Measurements from ENCODE around the gene SERTAD1. TPM values are rescaled to one million over a fixed set of nuclear protein-coding genes. Genes with fewer than 3 reads are reported as not detected.

Gene SERTAD1
- total and polyA plus RNA-seq, 9 donors = 2.3 to 15.2 (median 11.1) TPM

GRCh38 chr19:40424637-40425449, 949 bp downstream of the SERTAD1 start:
- Histone ChIP-seq H3K4me1 (ENCODE audit: insufficient read depth) (peaks cover 2% of the 10 kb centered on the region), H3K27ac (peak overlapping the region; percentile 88 to 96), H3K4me3 (peak overlapping the region; percentile 99), H3K9me3 (no peaks in the 10 kb centered on the region), H3K27me3 (no peaks in the 10 kb centered on the region), H3K36me3 (no peaks in the 10 kb centered on the region)
- WGBS, 3 donors = 1% methylated on average over 19 to 28 of the region's 28 CpGs
- intact Hi-C loops (cut with DNase I) = loop anchor here in 2 of 4 donors (5.0 kb wide), 1 partner anchor 177 kb away; the partner anchor contains the start of gene LTBP4 (in 2 of the 2)
- TF ChIP-seq, protein P1, sequence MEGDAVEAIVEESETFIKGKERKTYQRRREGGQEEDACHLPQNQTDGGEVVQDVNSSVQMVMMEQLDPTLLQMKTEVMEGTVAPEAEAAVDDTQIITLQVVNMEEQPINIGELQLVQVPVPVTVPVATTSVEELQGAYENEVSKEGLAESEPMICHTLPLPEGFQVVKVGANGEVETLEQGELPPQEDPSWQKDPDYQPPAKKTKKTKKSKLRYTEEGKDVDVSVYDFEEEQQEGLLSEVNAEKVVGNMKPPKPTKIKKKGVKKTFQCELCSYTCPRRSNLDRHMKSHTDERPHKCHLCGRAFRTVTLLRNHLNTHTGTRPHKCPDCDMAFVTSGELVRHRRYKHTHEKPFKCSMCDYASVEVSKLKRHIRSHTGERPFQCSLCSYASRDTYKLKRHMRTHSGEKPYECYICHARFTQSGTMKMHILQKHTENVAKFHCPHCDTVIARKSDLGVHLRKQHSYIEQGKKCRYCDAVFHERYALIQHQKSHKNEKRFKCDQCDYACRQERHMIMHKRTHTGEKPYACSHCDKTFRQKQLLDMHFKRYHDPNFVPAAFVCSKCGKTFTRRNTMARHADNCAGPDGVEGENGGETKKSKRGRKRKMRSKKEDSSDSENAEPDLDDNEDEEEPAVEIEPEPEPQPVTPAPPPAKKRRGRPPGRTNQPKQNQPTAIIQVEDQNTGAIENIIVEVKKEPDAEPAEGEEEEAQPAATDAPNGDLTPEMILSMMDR (IDR thresholded peaks at IDR 0.05) = peak in 1 of 3 donors; percentile 64
- no peak for TF ChIP-seq POLR2A (IDR thresholded peaks at IDR 0.05)
- peak in 1 of 5 donors; percentile 47 for DNase-seq

- Histone ChIP-seq H3K27ac (no peak overlapping the region), H3K36me3 (no peaks in the 10 kb centered on the region), H3K27me3 (no peaks in the 10 kb centered on the region), H3K4me1 (ENCODE audit: insufficient read depth) (peaks cover 2% of the 10 kb centered on the region), H3K9me3 (no peaks in the 10 kb centered on the region), H3K4me3 (peak overlapping the region; percentile 99)
- intact Hi-C loops (cut with DNase I) = loop anchor here in 2 of 4 donors (5.0 kb wide), 1 partner anchor 178 kb away; the partner anchor contains the start of gene LTBP4 (in 2 of the 2)
- DNase-seq = no peak
- TF ChIP-seq EP300 (IDR thresholded peaks at IDR 0.05) (no peak), POLR2A (IDR thresholded peaks at IDR 0.05) (no peak)
- TF ChIP-seq, protein P1 (IDR thresholded peaks at IDR 0.05) = no peak
- 91 to 95% (median 95%) methylated on average over 6 of the region's 6 CpGs for WGBS, 3 donors
Measured at GRCh38 chr19:40423938-40424337, 1.9 kb downstream of the SERTAD1 start.

DNA sequence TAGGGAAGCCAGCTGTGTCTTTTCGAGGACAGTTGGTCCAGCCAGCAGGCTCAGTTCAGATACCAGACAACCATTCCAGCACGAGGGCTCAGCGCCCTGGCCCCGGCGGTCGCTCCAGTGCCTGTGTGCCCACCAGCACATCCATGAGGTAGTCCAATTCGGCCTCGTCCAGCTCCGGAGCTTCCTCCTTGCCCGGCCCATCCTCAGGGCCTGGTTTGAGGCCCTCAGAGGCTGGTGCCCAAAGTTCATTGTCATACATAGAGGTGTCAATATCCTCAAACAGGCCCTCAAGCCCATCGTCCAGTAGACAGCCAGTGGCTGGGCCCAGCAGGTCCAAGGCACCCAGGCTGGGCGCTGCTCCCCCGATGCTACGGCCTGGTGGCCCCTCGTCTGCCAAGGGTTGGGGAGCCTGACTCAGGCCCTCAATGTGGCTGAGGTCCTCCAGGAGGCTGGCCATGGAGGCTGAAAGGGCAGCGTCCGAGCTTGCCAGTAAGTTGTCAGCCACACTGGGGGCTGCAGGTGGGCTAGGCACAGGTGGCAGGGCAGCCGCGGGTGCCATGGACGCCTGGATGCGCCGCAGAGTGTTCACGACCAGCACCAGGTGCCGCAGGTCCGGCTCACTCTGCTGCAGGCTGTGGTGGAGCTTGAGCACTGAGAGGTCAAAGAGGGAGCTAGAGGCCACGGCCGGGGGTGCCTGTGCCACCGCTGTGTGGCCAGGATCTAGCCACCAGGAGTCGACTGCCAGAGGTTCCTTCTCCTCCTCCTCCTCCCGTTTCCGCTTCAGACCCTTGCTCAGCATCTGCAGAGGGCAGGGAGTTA, 2.8 kb downstream of the SERTAD1 start:
- Histone ChIP-seq H3K27ac (no peak overlapping the region), H3K9me3 (no peaks in the 10 kb centered on the region)

More for the DNA sequence above, 2.8 kb downstream of the SERTAD1 start:
- Histone ChIP-seq H3K4me3 (no peak overlapping the region), H3K36me3 (no peaks in the 10 kb centered on the region), H3K4me1 (ENCODE audit: insufficient read depth) (peaks cover 2% of the 10 kb centered on the region), H3K27me3 (no peaks in the 10 kb centered on the region)
- intact Hi-C loops (cut with DNase I) = loop anchor here in 2 of 4 donors (5.0 kb wide), 1 partner anchor 179 kb away; the partner anchor contains the start of gene LTBP4 (in 2 of the 2)
- WGBS, 3 donors = 82 to 86% (median 83%) methylated on average over 31 of the region's 31 CpGs
- TF ChIP-seq, protein P1 (IDR thresholded peaks at IDR 0.05) = no peak
- TF ChIP-seq POLR2A (IDR thresholded peaks at IDR 0.05) = no peak
- TF ChIP-seq EP300 (IDR thresholded peaks at IDR 0.05) = no peak
- DNase-seq = no peak
